Muscle of leg (tissue), 11 donors: ENCODE measurements around the gene PHLDA2. TPM values are rescaled to one million over a fixed set of nuclear protein-coding genes. Genes with fewer than 3 reads are reported as not detected.

Source experiments
- DNase-seq: peaks from one replicate; pipeline ENCODE4 v3.0.0; 2013
- H3K27ac ChIP-seq: one replicate; pipeline ENCODE4 v1.5.1; 2013; ENCODE audit warnings: mild to moderate bottlenecking, low read length, control low read depth
- H3K27me3 ChIP-seq: one replicate; pipeline ENCODE4 v1.6.1; 2013; ENCODE audit warnings: low read length; ENCODE audit not compliant: control insufficient read depth, insufficient read depth
- H3K36me3 ChIP-seq: one replicate; pipeline ENCODE4 v1.6.1; 2013; ENCODE audit warnings: low read length; ENCODE audit not compliant: control insufficient read depth, insufficient read depth
- H3K4me1 ChIP-seq: one replicate; pipeline ENCODE4 v1.6.1; 2013; ENCODE audit warnings: low read length; ENCODE audit not compliant: control insufficient read depth, insufficient read depth
- H3K4me3 ChIP-seq: one replicate; pipeline ENCODE4 v1.5.1; 2013; ENCODE audit warnings: low read length, control low read depth
- H3K9me3 ChIP-seq: replicated peaks from 2 replicates; pipeline ENCODE4 v1.6.1; 2013; ENCODE audit warnings: low read depth, low read length; ENCODE audit not compliant: control insufficient read depth
- WGBS: methylation state at CpG from one replicate; pipeline ENCODE4 v1.1.5; 2013; ENCODE audit warnings: missing lambda C conversion rate; ENCODE audit not compliant: insufficient coverage; 5-methylcytosine and 5-hydroxymethylcytosine counted together
- polyA plus RNA-seq, 8 donors: library from polyadenylated mRNA; unstranded; fragments of 120-200 nt; gene quantifications; one replicate each; pipeline versions ENCODE4 v1.2.1 to v1.2.3, GENCODE V29; 2013; ENCODE audit warnings: inconsistent platforms in 1 of 8, low replicate concordance in 1 of 8; ENCODE audit not compliant: insufficient read length in 8 of 8, insufficient read depth in 1 of 8
- total RNA-seq: library from RNA; stranded (reverse); fragments of 120-200 nt; gene quantifications from one replicate; pipeline ENCODE4 v1.2.4, GENCODE V29; 2013

The PHLDA2 gene
- total and polyA plus RNA-seq, 9 donors: 0.41 to 1.3 (median 0.83) TPM; not detected in 1

GRCh38 chr11:2945757-2946287, 16.6 kb upstream of the PHLDA2 start:
- 66% methylated on average over 8 of the region's 8 CpGs for WGBS
- H3K9me3 ChIP-seq: no peaks in the 10 kb centered on the region
- no peak for DNase-seq
- peaks cover 40% of the 10 kb centered on the region for H3K4me1 ChIP-seq
- peaks cover 45% of the 10 kb centered on the region for H3K36me3 ChIP-seq
- H3K27me3 ChIP-seq: no peaks in the 10 kb centered on the region
- H3K4me3 ChIP-seq: no peak overlapping the region
- H3K27ac ChIP-seq: peak overlapping the region; percentile 91

- Histone ChIP-seq H3K4me1 (peaks cover 45% of the 10 kb centered on the region), H3K4me3 (peak overlapping the region; percentile 8), H3K27ac (peak overlapping the region; percentile 91), H3K9me3 (no peaks in the 10 kb centered on the region), H3K27me3 (no peaks in the 10 kb centered on the region), H3K36me3 (peaks cover 41% of the 10 kb centered on the region)
- WGBS: 15% methylated on average over 5 of the region's 16 CpGs
- peak; percentile 94 for DNase-seq
Measured at GRCh38 chr11:2945031-2945756, 16.0 kb upstream of the PHLDA2 start.

- no peak for DNase-seq
- Histone ChIP-seq H3K27me3 (no peaks in the 10 kb centered on the region), H3K4me3 (no peak overlapping the region), H3K9me3 (no peaks in the 10 kb centered on the region), H3K36me3 (peaks cover 35% of the 10 kb centered on the region), H3K27ac (peak overlapping the region; percentile 91), H3K4me1 (peaks cover 45% of the 10 kb centered on the region)
- 87% methylated on average over 24 of the region's 24 CpGs for WGBS
Measured at GRCh38 chr11:2944530-2944929, 15.3 kb upstream of the PHLDA2 start.

- H3K4me1 ChIP-seq: peaks cover 45% of the 10 kb centered on the region
- peaks cover 30% of the 10 kb centered on the region for H3K36me3 ChIP-seq
- no peak overlapping the region for H3K4me3 ChIP-seq
- H3K9me3 ChIP-seq: peaks cover 4% of the 10 kb centered on the region
- H3K27me3 ChIP-seq: no peaks in the 10 kb centered on the region
- H3K27ac ChIP-seq: peak overlapping the region; percentile 13
- no peak for DNase-seq
- 56% methylated on average over 9 of the region's 12 CpGs for WGBS
Measured at GRCh38 chr11:2943711-2944118, 14.5 kb upstream of the PHLDA2 start.

GRCh38 chr11:2942872-2943710, 13.9 kb upstream of the PHLDA2 start:
- Histone ChIP-seq H3K27ac (no peak overlapping the region), H3K9me3 (peaks cover 7% of the 10 kb centered on the region), H3K4me3 (no peak overlapping the region), H3K4me1 (peaks cover 45% of the 10 kb centered on the region), H3K27me3 (no peaks in the 10 kb centered on the region), H3K36me3 (peaks cover 24% of the 10 kb centered on the region)
- 79% methylated on average over 14 of the region's 15 CpGs for WGBS
- no peak for DNase-seq

- Histone ChIP-seq H3K4me3 (no peak overlapping the region), H3K27me3 (no peaks in the 10 kb centered on the region), H3K9me3 (peaks cover 13% of the 10 kb centered on the region), H3K4me1 (peaks cover 45% of the 10 kb centered on the region), H3K27ac (no peak overlapping the region), H3K36me3 (peaks cover 20% of the 10 kb centered on the region)
- DNase-seq: no peak
- 63% methylated on average over 6 of the region's 13 CpGs for WGBS
Measured at GRCh38 chr11:2942447-2942846, 13.2 kb upstream of the PHLDA2 start.

GRCh38 chr11:2940921-2941821, 12.0 kb upstream of the PHLDA2 start:
- DNase-seq: no peak
- H3K27ac ChIP-seq: no peak overlapping the region
- peaks cover 14% of the 10 kb centered on the region for H3K9me3 ChIP-seq
- H3K4me1 ChIP-seq: peaks cover 40% of the 10 kb centered on the region
- WGBS: 46% methylated on average over 7 of the region's 10 CpGs
- H3K4me3 ChIP-seq: no peak overlapping the region
- H3K27me3 ChIP-seq: no peaks in the 10 kb centered on the region
- H3K36me3 ChIP-seq: peaks cover 20% of the 10 kb centered on the region

- no peak for DNase-seq
- 64% methylated on average over 14 of the region's 16 CpGs for WGBS
Measured at GRCh38 chr11:2940147-2940920, 11.1 kb upstream of the PHLDA2 start.

More at GRCh38 chr11:2940147-2940920, 11.1 kb upstream of the PHLDA2 start:
- H3K27me3 ChIP-seq: no peaks in the 10 kb centered on the region
- H3K4me1 ChIP-seq: peaks cover 33% of the 10 kb centered on the region
- peaks cover 20% of the 10 kb centered on the region for H3K36me3 ChIP-seq
- peaks cover 14% of the 10 kb centered on the region for H3K9me3 ChIP-seq
- H3K27ac ChIP-seq: no peak overlapping the region
- no peak overlapping the region for H3K4me3 ChIP-seq
